NK-92 (cell line): ENCODE data around the gene WDR86.

Source experiments
- DNase-seq: peaks from one replicate; lab custom pipeline; 2025; ENCODE audit not compliant: unreplicated experiment; lab: John Stamatoyannopoulos, UW

WDR86 gene

DNA sequence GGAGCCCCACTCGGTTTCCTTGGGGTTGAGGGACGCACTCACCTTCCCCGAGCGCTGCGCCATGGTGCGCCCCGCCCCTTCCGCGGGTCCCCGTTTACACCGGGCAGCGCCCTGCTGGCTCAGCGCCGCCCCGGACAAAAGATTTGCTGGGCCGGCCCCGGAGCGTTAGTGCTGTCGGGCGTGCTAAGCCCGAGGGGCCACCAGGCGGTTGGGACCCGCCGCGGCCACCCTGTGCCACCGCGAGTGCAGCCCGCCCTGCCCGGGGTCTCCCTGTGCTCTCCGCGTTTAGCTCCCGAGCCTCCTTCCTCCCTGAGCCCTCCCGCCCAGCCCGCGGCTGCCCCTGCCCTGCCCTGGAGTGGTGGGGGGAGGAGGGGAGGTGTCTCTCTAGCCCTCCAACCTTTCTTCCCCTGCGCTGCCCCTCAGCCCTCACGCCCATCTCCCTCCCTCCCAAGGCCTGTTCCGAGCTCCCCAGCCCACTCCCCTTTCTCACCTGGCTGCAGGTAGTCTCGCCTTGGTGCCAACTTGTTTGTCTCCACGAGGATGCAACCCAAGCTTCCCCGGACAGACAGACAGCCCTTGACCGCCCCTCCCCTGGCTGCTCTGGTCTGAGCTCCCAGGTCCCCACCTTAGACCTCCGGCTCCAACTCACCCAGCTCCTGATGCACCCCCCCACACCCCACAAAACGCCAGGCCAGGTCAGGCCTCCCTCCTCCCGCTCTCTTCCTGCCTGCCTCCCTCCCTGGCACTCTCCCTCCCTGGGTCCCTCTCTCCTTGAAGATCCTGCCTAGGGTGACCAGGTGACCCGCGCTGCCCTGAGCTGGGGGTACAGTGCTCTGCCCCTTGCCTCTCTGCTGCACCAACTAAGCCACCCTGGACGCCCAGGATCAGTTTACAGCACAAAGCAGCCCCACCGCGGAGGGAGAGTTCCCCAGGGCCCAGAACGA is 30.3 kb upstream of the WDR86 start, which contains the start of gene CRYGN:
Gene CRYGN, minus strand, starts transcription at position 287 of the 944 bp plus-strand sequence. Its CDS starts 224 bp downstream, at position 63.
- DNase-seq = no peak

DNA sequence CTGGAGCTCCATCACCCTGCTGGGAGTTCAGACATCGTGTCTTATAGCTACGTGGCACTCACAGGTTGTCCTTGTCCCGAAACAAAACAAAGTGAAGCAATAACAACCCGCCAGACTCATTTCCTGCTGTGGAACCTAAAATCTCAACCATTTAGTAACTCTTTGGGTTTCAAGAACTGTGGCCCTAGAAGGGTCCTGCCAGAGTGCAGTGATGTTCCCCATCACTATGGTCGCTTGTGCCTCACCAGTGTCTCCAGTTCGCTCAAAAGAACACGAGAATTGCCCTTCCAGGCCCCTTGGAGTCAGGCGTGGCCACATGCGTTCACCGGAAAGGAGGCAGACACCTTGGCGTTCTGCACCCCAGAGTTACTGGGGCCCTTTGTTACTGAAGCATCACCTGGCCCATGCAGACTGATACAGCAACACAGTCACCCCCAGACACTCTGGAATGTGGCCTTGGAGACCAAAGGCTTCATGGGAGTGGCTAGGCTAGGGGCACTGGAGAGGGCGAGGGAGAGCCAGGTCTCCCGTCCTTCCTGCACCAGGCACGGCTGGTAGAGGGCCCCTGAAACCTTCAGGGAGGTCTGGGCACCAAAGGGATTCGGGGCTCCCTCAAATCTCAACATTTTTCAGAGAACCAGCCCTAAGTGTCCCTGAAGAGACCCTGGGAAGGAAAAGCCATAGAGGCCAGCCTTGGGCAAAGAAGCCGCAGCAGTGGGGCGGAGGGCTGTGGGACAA is 29.2 kb upstream of the WDR86 start:
- DNase-seq = no peak

GRCh38 chr7:151437866-151438516 is 28.2 kb upstream of the WDR86 start:
- DNase-seq = no peak

DNA sequence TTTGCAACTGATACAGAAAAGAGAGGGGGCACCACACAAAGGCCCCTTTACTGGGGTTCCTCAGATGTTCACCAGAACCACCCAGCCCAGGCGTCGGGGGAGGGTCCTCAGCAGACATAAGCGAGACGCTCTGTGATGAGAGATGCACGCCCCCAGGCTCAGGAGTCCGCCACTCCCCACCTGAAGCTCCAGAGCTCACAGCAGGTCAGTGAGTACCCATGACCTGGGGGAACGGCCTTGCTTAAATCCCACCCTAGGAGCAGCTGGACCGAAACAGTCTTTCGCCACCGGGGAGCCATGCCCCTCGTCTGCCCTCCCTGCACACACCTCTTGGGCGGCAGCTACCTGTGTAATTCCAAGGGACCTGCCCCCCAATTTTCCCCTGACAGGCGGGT is 27.3 kb upstream of the WDR86 start:
- DNase-seq = no peak

DNA sequence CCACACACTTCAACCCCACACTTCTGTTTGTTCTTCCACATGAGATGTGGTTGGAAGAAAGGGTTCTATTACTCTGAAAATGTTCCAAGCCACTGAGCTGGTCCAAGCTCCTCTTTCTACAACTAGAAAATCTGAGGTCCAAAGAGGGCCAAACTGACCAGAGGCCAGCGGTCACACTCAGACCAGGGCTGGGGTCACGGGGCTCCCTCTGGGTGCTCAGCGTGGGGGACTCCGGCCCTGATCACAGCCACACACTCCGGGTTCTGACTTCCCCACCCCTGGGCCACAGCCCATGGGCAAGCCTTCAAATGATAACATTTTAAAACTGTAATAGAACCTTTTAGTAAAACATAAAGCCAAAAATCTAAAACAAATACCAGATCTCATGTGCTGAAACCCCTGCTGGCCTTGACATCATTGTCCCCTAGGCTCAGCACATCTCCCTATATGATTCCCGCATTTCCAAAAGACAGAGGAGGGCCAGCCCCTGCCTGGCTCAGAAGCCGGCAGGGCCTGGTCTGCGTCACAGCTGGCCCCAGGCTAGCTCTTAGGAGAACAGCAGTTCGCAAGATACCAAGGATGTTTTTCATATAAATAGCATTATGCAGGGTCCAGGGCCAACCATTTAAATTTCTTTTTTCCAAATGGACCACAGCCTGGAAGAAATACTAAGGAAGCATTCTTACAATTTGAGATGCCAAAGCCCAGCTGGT is 26.8 kb upstream of the WDR86 start:
- DNase-seq = no peak

GRCh38 chr7:151435971-151436370 is 26.1 kb upstream of the WDR86 start:
- DNase-seq = no peak

DNA sequence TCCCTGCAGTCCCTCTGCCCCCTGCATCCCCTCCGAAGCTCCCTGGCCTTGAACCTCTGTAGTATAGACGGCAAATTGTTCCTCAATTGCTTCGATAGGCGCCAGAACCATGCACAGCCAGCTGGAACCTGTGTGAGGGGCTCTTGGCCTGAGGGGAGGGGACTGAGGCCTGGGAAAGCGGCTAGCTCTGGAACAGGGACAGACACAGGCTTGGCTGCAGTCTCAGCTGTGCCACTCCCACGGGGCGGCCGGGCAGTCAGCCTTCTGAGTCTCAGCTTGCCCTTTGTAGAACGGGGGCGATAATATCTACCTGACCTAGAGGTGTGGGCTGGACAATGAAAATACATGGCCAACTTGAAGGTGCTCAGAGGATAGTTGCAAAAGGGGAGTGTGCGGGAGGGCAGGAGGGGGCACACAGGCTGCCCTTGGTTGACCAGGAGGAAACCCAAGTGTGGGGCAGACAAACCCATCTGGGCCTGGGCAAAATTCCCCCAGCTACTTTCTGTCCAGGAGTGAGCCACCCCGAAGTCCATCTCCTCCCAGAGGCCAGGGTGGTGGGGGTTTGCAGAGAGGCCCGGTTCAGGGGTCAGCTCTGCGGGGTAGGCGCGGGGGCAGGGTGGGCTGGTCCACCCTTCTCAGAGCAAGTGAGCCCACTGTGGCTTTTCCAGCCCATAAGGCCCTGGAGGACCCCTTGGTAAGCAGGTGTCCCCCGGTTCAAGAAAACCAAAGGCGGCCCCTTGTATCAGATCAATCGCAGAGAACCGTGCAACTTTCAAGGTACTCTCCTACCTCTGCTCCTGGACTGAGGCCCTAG is 25.5 kb upstream of the WDR86 start:
- DNase-seq = no peak

- no peak for DNase-seq
These were observed 24.7 kb upstream of the WDR86 start for GRCh38 chr7:151434549-151434948.

DNA sequence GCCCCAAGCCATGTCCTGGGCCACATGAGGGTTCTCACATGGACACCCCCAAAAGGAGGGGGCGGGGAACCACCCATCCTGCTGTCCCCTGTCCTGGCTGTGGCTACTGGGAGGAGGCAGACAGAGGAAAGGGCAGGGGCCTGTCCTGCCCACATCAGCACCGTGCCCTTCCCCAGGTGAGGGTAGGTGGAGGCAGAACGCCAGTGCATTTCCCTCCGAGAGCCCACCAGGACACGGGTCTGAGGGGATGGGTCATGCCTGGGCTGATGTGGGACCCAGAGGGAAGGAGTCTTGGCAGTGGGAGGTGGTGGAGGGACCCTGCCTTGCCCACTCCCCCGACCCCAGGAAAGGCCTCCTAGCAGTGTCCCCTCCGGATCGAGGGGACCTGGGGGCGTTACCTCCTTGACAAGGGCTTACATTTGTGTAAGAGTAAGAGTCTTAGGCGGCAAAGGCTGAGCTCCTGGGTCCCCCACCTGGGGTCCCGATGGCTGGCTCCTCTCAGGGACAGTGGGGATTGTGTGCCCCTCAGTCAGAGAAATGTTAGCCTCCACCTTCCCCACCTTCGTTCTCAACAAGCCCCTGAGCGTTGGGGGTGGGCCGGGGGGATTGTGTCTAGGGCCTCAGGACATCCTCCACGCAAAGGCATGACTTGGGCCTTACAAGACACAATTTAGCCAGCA is 24.0 kb upstream of the WDR86 start:
- DNase-seq = no peak

DNA sequence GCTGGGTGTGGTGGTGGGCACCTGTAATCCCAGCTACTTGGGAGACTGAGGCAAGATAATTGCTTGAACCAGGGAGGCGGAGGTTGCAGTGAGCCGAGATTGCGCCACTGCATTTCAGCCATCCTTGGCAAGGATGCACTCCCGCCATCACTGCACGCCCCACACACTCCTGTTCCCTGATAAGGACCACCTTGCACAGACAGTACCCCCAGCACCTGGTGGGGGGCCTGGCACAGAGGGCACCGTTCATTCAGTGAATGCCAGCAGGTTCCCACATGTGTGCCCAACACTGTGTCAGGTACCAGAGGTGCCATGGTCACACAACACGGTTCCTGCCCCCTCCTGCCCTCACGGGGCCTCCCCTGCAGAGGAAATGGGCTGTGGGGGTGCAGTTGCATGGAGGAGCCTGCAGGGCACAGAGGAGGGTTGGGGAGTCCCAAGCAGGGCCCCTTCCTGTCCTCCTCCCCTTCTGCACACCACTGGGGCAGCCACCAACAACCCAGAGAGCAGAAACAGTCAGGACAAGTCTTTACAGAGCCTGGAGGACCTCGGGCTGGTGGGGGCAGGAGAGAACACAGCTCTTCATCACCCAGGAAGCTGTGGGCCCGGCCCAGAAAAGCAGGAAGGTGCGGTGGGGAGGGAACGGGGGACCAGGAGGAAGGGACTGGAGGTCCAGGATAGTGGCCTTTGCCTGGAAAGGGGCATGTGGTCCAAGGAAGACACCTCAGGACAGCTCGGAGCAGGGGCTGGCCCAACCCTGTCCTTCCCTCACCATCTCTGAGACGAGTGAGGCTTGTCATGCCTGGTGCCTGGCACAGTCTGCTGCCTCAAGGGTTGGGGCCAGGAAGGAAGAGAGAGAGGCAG is 23.1 kb upstream of the WDR86 start:
- no peak for DNase-seq

DNA sequence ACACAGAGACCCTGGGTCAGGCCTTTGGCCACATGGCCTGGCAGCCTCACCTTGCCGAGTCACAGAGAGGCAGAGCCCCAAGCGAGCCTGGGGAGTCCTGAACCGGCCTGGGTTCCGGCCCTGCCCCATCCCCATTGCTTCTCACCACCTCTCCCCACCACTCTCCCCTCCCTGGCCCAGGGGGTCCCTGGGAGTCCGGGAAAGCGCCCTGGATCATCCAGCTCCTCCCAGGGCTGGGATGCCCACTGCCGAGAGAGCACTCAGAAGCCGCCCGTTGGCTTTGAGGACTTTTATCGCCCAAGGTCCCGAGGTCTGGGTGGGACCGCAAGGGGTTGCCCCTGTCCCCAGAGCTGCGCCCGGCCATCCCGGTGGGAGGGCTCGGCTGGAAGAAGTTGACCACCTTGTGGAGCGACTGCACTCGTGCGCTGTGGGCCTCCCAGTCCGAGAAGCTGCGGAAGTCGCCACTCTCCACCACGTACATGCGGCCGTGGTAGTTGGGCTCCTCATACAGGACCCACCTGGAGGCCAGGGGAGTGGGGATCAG is 22.0 kb upstream of the WDR86 start:
- no peak for DNase-seq

- DNase-seq = no peak
These were observed 21.5 kb upstream of the WDR86 start for GRCh38 chr7:151431281-151431767.

DNA sequence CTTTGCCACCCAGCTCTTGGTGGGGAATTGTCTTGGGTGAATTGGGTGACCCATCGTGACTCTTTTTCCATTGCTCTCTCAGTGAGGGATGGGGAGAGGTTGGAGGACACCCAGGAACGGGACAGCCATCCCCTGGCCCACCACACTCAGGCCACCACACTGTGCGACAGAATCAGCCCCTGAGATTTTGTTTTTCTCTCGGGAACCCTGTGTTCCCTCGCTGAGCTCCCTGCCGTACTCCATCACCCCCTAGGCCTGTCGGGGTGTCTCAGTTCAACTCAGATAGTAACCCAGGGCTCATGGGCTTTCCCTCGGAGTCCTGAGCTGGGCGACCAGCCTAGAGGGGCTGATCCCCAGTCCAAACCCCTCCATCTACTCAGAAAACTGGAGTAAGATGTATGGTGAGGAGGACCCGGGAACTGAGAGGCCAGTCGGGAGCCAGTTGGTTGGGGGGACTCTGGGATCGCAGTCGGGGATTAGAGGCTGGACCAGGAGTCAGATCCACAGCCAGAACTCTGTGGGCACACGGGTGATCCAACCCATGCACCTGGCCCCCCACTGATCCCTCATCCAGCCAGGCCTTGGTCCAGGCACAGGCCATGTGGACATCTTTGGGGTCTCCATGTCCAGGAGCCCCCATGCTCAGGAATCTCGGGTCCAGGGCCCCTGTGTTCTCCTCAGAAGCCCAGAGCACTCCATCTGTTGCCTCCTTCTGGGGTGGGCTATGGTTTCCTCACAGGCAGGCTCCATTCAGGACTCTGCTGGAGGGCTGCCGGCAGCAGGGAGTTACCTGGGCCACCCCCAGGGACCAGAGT is 20.8 kb upstream of the WDR86 start:
- DNase-seq = no peak

GRCh38 chr7:151429560-151430331 is 19.9 kb upstream of the WDR86 start:
- no peak for DNase-seq

- DNase-seq = no peak
These were observed 19.4 kb upstream of the WDR86 start for GRCh38 chr7:151429237-151429559.

- DNase-seq = no peak
These were observed 18.8 kb upstream of the WDR86 start for GRCh38 chr7:151428378-151429236.
